Occipital lobe (tissue), 2 donors: ENCODE measurements around the gene KPNA2. TPM values are rescaled to one million over a fixed set of nuclear protein-coding genes. Genes with fewer than 3 reads are reported as not detected.
"Not testable (repeated sequence)": the region's sequence is repeated elsewhere in the genome, so short reads cannot be mapped to it uniquely, and the experiment has no call there.

Experiments
- DNase-seq: peaks from one replicate; lab custom pipeline; 2025; lab: John Stamatoyannopoulos, UW
- total RNA-seq: library from RNA; depleted of rRNA; stranded (reverse); fragments of >200 nt; gene quantifications from one replicate; pipeline ENCODE4 v1.2.3, GENCODE V29; 2014

KPNA2 gene
- total RNA-seq = 34.2 TPM

DNA sequence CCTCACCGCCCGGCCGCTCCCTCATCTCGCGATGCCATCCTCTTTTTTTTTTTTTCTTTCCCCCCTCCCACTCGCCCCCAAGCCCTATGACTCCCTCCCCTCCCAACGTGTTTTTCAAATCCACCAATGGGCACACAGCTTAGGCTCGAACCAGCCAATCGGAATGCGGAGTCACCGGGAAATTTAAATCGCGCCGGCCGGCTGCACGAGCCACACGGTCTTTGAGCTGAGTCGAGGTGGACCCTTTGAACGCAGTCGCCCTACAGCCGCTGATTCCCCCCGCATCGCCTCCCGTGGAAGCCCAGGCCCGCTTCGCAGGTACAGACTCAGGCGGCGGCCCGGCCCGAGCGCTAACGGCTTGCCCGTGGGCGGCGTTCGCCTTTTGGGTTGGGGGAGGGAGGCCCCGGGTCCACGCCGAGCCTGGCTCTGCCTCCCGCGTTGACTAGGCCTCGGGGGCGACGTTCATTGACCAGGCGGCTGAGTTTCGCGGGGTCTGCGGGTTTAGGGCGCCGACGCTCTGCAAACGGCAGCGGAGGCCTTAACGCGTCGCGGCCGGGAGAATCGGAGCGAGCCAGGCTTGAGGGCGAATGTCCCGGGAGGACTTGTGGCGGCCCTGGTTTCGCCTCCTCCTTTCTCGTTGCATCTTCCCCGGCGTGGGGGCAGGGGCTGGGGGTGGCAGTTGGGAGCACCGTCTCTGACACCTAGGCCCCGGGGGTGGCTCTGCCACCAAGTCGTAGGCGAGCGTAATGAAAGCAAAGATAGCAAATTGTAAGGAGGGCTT, at the start of gene KPNA2:
Gene KPNA2 (plus strand): TSS at position 213 of the 781 bp plus-strand sequence. CDS start 1,398 bp downstream, outside the sequence.
- peak; percentile 98 for DNase-seq

- DNase-seq = no peak
These were observed 44.6 kb upstream of the KPNA2 start for GRCh38 chr17:67990909-67991308.

- no peak for DNase-seq
These were observed 42.9 kb upstream of the KPNA2 start for GRCh38 chr17:67992548-67993152.

- peak; percentile 81 for DNase-seq
These were observed 42.2 kb upstream of the KPNA2 start for GRCh38 chr17:67993153-67993997.

GRCh38 chr17:67993998-67994361, 41.6 kb upstream of the KPNA2 start:
- no peak for DNase-seq

DNA sequence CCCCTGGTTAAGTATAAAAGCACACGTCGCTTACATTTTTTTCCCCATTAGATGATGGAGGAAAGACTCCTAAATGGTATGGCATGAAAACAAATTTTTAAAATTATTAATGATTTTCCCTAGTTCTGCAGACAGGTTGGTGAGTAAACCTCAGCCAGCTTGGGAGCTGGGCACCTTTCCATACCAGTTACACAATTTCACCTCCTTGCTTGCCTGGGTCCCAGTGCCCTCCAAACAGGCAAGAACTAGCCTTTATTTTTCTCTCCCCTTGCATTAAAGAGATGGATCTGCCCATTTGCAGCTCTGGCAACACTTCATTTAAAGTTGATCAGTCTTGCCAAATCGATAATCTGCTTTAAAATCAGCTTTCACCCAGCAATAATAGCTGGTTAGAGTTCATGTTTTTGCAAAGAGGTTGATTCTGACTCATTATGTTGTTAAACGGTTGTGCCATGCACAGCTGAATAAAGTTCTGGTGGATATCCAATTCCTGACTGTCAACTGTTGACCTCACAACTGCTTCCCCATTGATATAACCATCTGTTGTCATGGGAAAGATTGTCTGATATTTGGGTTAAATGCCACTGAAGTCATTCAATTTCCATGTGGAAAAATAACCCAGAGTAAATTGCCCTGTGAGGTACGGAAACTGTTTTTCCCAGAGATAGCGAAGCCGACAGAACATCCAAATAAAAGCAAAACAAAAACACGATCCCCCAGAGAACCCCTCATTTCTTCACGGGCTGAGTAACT, 40.5 kb upstream of the KPNA2 start:
- DNase-seq = no peak

GRCh38 chr17:67995570-67996263, 39.8 kb upstream of the KPNA2 start:
- DNase-seq = no peak

DNA sequence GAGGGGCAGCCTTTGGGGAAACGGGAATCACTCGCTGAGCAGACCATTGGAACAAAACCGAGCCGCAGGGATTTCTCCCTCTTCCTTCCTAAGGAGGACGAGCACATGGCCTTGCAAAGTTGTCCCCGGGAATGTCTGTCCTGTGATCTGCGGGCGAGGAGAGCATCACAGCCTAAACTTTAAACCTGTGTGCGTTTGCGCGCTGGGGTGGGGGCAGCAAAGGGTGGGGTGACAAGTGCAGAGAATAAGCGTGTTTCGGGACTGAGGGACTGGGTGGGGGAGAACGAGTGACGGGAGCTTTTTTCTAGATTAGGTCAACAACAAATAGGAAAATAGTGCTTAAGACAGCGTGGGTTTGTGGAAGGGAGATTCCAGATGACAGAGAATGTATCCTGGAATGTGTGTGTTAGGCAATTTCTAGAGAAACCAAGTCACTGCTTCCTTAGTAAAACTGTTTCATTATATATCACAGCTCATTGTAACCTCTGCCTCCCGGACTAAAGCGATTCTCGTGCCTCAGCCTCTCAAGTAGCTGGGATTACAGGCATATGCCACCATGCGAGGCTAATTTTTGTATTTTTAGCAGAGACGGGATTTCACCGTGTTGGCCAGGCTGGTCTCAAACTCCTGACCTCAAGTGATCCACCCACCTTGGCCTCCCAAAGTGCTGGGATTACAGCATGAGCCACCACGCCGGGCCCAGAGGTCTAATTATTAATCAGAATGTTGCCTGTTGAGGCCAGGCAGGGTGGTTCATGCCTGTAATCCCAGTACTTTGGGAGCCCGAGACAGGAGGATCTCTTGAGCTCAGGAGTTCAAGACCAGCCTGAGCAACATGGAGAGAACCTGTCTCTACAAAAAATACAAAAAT, 39.0 kb upstream of the KPNA2 start, which contains the start of gene C17orf58:
Gene C17orf58 (minus strand): TSS at position 169 of the 871 bp plus-strand sequence. CDS start 271 bp downstream, outside the sequence.
- not testable (repeated sequence) for DNase-seq

DNA sequence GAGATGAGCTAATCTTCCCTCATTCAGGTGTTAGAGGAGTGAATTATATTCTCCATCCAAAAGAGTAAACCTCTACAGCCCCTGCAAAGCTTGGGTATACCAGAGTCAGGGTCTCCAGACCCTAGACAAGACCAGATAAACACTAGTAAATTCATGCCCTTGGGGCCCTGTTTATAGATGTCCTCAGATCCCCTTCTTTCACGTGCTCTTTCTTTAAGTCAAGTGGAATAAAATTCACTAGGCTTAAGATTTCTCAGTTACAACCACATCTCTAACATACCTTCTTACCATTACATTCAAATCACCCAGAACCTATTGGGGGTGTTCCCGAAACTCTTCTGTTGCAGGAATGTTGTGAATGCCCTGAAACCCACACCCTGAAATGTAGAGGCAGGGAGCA, 37.1 kb upstream of the KPNA2 start:
- DNase-seq = no peak

- no peak for DNase-seq
These were observed 36.1 kb upstream of the KPNA2 start for GRCh38 chr17:67999291-67999911.

- no peak for DNase-seq
These were observed 31.3 kb upstream of the KPNA2 start for GRCh38 chr17:68004201-68004600.

- no peak for DNase-seq
These were observed 28.7 kb upstream of the KPNA2 start for GRCh38 chr17:68006797-68007196.

DNA sequence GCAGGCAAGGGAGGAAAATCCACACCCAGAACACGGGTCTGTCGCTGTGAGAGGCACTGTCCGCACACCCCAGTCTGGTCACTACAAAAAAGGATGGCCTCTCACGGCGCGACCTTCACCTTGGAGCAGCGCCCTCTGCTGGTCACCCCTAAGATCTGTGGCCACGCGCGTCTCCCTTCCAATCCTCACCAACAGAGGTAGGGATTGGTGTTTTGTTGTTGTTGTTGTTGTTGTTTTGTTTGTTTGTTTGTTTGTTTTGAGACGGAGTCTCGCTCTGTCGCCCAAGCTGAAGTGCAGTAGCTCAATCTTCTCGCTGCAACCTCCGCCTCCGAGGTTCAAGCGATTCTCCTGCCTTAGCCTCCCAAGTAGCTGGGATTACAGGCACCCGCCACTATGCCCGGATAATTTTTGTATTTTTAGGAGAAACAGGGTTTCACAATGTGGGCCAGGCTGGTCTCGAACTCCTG, 24.3 kb upstream of the KPNA2 start:
- no peak for DNase-seq

DNA sequence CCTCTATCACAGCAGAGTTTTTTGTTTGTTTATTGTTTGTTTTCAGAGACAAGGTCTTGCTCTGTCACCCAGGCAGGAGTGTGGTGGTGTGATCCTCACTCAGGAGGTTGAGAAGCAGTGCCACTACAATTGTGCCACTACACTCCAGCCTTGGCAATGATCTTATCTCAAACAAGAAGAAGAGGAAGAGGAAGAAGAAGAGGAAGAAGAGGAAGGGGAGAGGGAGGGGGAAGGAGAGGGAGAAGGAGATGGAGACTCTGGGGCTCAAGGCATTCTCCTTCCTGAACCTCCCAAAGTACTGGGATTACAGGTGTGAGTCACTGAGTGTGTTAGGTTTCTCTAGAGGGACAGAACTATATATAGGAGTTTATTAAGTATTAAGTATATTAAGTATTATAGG, 22.1 kb upstream of the KPNA2 start:
- DNase-seq = no peak

- DNase-seq = no peak
These were observed 20.3 kb upstream of the KPNA2 start for GRCh38 chr17:68015081-68015723.

DNA sequence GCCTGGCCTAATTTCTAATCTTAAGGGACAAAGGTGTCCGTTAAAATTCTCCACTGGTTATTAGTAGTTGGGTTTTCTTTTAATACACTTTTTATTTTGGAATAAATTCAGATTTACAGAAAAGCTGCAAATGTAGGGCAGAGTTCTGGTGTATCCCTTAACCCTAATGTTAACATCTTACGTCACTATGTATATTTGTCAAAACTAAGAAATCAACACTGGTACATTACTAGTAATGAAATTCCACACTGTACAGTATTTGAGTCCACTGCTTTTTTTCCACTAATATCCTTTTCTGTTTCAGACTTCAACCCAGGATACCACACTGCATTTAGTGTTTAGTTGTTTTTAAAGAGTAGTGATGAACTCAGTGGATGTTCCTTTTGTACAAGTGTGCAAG, 18.7 kb upstream of the KPNA2 start:
- DNase-seq = no peak

DNA sequence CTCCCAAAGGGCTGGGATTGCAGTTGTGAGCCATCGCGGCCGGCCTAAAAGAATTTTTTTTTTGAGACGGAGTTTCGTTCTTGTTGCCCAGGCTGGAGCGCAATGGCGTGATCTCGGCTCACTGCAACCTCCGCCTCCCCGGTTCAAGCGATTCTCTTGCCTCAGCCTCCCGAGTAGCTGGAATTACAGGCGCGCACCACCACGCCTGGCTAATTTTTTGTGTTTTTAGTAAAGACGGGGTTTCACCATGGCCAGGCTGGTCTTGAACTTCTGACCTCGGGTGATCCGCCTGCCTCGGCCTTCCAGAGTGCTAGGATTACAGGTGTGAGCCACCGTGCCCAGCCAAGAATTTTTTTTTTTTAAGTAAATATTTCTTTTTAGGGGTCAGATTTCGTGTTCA, 17.0 kb upstream of the KPNA2 start:
- DNase-seq = not testable (repeated sequence)

DNA sequence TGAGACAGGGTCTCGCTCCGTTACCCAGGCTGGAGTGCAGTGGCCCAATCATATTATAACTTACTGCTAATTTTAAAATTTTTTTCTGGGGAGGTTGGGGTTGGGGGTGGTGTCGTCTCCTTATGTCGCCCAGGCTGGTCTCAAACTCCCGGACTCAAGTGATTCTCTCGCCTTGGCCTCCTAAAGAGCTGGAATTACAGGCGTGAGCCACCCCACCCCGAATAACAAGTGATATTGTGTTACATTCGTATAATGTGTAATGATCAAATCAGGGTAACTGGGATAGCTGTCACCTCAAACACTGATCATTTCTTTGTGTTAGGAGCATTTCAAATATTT, 16.2 kb upstream of the KPNA2 start:
- no peak for DNase-seq
